ENCODE results near the gene AKAP9.

Gene AKAP9

DNA sequence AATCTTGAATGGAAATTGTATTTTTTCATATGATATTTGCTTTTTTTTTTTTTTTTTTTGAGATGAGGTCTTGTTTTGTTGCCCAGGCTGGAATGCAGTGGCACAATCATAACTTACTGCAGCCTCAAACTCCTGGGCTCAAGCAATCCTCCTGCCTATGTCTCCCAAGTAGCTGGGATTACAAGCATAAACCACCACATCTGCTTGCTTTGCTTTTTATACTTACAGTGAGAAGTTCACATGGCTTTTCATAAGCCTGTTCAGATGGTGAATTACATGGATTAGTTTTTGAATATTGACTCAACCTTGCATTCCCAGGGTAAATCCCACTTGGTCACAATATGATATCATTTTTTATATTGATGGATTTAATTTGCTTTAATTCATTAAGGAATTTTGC, 216.3 kb downstream of the AKAP9 start:
- Histone ChIP-seq H3K36me3 (no peaks in the 10 kb centered on the region), H3K4me1 (no peaks in the 10 kb centered on the region), H3K27me3 (no peaks in the 10 kb centered on the region), H3K27ac (no peak overlapping the region), H3K9ac (no peak overlapping the region), H4K20me1 (no peaks in the 10 kb centered on the region), H3K4me3 (no peak overlapping the region), H3K9me3 (no peaks in the 10 kb centered on the region), H3K4me2 (no peak overlapping the region)
- no peak for TF ChIP-seq Cebpa-rat (IDR thresholded peaks at IDR 0.05)

DNA sequence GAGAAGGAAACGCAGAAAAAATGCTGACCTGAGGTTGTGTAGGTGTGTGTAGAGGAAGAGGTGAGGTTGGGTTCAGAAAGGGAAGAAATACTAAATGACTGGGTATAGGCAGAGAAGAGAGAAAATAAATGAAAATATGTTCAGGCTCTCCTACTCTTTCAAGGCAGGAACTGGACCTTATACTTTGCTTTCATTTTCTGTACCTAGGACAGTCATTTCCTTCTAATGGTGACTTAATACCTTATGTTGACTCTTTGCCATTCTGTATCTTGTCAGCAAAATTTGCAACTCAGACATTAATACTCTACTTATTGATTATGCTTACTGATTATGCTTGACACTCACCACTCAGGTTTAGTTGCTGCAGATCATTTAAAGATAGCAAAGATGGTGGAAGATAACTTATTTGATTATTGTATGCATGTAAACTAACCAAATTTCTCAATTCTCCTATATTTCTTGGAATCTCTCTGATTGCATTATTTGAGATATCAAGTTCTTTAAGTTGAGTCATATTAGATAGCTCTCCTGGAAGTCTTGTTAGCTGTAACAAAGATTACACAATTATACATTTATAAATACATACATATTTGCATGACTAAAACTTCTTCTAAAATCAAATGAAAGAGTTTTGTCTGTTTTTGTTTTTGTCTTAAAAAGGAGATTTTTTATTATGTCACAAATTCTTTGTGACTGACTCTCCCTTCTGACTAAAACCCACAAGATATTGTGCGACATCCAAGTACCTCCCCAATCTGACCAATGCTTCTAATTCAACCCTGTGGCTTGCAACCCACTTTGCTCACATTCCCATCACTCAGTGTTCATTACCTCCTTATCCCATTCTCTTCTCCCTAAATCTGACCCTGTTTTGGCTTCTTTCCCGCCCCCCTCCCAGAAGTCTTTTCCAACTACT, 218.3 kb downstream of the AKAP9 start:
- no peaks in the 10 kb centered on the region for H3K36me3 ChIP-seq
- no peak for TF ChIP-seq Cebpa-rat (IDR thresholded peaks at IDR 0.05)
- no peaks in the 10 kb centered on the region for H4K20me1 ChIP-seq
- no peak overlapping the region for H3K9ac ChIP-seq
- no peaks in the 10 kb centered on the region for H3K27me3 ChIP-seq
- H3K27ac ChIP-seq, result no peak overlapping the region
- H3K4me3 ChIP-seq, result no peak overlapping the region
- H3K9me3 ChIP-seq, result no peaks in the 10 kb centered on the region
- H3K4me1 ChIP-seq, result no peaks in the 10 kb centered on the region
- no peak overlapping the region for H3K4me2 ChIP-seq

Measured in BLaER1 (cell line).